ENCODE data around the gene TIGD2. TPM values are rescaled to one million over a fixed set of nuclear protein-coding genes. Genes with fewer than 3 reads are reported as not detected.

The TIGD2 gene
- total and polyA plus RNA-seq, 2 of the 13 experiments (the other 11 are each of a cell fraction or from before 2014, with no cell fraction given): 3.1 to 15.5 TPM

DNA sequence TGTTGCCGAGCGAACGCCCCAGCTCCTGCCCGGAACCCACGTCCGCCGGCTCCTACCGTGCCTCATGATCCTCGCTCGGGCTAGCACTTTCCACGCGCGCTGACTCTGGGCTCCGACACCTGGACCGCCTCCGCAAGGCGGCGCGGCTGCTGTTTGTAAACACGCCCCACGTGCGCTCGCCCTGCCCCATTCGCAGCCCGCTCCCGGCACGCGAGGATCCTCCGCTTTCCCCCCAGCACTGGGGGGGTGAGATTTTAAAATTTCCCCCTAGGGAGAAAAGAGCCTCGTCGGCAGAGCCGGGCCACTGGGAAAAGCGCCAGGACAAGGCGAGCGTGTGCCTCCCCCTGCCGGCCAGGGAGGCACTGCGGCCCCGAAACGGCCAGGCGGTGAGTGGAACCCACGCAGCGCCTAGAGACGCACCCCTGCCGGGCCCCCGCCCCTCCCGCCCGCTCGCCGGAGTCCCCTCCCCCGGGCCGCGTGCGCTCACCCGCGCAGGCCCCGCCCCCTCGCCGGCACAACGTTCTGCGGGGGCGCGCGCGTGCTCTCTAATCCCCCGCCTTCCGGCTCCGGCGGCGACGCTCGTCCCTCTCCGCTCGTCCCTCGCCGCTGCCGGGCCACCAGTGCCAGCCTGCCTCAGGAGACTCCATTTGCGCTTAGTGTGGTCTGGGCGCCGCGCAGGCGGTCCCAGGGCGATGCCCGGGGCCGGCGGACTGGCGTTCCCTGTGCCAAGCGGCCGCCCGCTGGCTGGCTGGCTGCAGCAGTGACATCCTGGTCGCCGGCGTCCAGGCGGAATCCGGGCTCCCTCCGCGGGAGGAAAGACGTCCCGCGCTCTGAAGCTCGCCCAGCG, at the start of gene TIGD2 (continued):
- TF ChIP-seq, protein P1, sequence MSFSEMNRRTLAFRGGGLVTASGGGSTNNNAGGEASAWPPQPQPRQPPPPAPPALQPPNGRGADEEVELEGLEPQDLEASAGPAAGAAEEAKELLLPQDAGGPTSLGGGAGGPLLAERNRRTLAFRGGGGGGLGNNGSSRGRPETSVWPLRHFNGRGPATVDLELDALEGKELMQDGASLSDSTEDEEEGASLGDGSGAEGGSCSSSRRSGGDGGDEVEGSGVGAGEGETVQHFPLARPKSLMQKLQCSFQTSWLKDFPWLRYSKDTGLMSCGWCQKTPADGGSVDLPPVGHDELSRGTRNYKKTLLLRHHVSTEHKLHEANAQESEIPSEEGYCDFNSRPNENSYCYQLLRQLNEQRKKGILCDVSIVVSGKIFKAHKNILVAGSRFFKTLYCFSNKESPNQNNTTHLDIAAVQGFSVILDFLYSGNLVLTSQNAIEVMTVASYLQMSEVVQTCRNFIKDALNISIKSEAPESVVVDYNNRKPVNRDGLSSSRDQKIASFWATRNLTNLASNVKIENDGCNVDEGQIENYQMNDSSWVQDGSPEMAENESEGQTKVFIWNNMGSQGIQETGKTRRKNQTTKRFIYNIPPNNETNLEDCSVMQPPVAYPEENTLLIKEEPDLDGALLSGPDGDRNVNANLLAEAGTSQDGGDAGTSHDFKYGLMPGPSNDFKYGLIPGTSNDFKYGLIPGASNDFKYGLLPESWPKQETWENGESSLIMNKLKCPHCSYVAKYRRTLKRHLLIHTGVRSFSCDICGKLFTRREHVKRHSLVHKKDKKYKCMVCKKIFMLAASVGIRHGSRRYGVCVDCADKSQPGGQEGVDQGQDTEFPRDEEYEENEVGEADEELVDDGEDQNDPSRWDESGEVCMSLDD (CRISPR knock-in tag; IDR thresholded peaks at IDR 0.05; ENCODE audit: borderline replicate concordance): no peak
- TF ChIP-seq NCOA2 (CRISPR knock-in tag; IDR thresholded peaks at IDR 0.05) (peak; percentile 60), SP5 (CRISPR knock-in tag; IDR thresholded peaks at IDR 0.05; ENCODE audit: borderline replicate concordance, low read depth) (peak; percentile 33), MIER2 (CRISPR knock-in tag; IDR thresholded peaks at IDR 0.05) (no peak), MAZ (IDR thresholded peaks at IDR 0.05; ENCODE audit: borderline replicate concordance, low read depth, low read length) (no peak), MAZ (CRISPR knock-in tag; IDR thresholded peaks at IDR 0.05; ENCODE audit: low read depth) (peak; percentile 67), ATF7 (IDR thresholded peaks at IDR 0.05) (no peak), ATF7 (CRISPR knock-in tag; IDR thresholded peaks at IDR 0.05) (no peak), PITX1 (CRISPR knock-in tag; IDR thresholded peaks at IDR 0.05) (peak; percentile 98), ZNF354B (CRISPR knock-in tag; IDR thresholded peaks at IDR 0.05) (no peak), ZNF746 (CRISPR knock-in tag; IDR thresholded peaks at IDR 0.05) (peak; percentile 69; the same call in 1 of the 2 replicates), EED (CRISPR knock-in tag; IDR thresholded peaks at IDR 0.05) (no peak), KLF15 (CRISPR knock-in tag; IDR thresholded peaks at IDR 0.05; ENCODE audit: borderline replicate concordance) (peak; percentile 21; the same call in 1 of the 2 replicates)
- TF ChIP-seq, protein P2, sequence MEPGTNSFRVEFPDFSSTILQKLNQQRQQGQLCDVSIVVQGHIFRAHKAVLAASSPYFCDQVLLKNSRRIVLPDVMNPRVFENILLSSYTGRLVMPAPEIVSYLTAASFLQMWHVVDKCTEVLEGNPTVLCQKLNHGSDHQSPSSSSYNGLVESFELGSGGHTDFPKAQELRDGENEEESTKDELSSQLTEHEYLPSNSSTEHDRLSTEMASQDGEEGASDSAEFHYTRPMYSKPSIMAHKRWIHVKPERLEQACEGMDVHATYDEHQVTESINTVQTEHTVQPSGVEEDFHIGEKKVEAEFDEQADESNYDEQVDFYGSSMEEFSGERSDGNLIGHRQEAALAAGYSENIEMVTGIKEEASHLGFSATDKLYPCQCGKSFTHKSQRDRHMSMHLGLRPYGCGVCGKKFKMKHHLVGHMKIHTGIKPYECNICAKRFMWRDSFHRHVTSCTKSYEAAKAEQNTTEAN (CRISPR knock-in tag; conservative IDR thresholded peaks at IDR 0.05): peak; percentile 84; the same call in 1 of the 2 replicates
- TF ChIP-seq, protein P3, sequence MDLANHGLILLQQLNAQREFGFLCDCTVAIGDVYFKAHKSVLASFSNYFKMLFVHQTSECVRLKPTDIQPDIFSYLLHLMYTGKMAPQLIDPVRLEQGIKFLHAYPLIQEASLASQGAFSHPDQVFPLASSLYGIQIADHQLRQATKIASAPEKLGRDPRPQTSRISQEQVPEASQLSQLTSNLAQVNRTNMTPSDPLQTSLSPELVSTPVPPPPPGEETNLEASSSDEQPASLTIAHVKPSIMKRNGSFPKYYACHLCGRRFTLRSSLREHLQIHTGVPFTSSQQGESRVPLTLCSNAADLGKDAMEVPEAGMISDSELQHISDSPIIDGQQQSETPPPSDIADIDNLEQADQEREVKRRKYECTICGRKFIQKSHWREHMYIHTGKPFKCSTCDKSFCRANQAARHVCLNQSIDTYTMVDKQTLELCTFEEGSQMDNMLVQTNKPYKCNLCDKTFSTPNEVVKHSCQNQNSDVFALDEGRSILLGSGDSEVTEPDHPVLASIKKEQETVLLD (CRISPR knock-in tag; IDR thresholded peaks at IDR 0.05; ENCODE audit: low read depth): peak; percentile 75
- TF ChIP-seq, protein P4, sequence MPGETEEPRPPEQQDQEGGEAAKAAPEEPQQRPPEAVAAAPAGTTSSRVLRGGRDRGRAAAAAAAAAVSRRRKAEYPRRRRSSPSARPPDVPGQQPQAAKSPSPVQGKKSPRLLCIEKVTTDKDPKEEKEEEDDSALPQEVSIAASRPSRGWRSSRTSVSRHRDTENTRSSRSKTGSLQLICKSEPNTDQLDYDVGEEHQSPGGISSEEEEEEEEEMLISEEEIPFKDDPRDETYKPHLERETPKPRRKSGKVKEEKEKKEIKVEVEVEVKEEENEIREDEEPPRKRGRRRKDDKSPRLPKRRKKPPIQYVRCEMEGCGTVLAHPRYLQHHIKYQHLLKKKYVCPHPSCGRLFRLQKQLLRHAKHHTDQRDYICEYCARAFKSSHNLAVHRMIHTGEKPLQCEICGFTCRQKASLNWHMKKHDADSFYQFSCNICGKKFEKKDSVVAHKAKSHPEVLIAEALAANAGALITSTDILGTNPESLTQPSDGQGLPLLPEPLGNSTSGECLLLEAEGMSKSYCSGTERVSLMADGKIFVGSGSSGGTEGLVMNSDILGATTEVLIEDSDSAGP (CRISPR knock-in tag; IDR thresholded peaks at IDR 0.05; ENCODE audit: borderline replicate concordance): peak; percentile 81
- TF ChIP-seq, protein P5, sequence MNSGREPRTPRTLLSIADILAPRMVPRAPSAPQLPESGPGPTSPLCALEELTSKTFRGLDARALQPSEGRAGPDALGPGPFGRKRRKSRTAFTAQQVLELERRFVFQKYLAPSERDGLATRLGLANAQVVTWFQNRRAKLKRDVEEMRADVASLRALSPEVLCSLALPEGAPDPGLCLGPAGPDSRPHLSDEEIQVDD (CRISPR knock-in tag; IDR thresholded peaks at IDR 0.05; ENCODE audit: borderline replicate concordance): no peak; the same call in 1 of the 2 replicates
- TF ChIP-seq, protein P6, sequence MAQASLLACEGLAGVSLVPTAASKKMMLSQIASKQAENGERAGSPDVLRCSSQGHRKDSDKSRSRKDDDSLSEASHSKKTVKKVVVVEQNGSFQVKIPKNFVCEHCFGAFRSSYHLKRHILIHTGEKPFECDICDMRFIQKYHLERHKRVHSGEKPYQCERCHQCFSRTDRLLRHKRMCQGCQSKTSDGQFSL (CRISPR knock-in tag; IDR thresholded peaks at IDR 0.05): no peak
- TF ChIP-seq, protein P7, sequence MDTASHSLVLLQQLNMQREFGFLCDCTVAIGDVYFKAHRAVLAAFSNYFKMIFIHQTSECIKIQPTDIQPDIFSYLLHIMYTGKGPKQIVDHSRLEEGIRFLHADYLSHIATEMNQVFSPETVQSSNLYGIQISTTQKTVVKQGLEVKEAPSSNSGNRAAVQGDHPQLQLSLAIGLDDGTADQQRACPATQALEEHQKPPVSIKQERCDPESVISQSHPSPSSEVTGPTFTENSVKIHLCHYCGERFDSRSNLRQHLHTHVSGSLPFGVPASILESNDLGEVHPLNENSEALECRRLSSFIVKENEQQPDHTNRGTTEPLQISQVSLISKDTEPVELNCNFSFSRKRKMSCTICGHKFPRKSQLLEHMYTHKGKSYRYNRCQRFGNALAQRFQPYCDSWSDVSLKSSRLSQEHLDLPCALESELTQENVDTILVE (CRISPR knock-in tag; IDR thresholded peaks at IDR 0.05): peak; percentile 18; the same call in 1 of the 2 replicates

Data from HepG2 (cell line).